ENCODE data around the gene MDP1.

The MDP1 gene

DNA sequence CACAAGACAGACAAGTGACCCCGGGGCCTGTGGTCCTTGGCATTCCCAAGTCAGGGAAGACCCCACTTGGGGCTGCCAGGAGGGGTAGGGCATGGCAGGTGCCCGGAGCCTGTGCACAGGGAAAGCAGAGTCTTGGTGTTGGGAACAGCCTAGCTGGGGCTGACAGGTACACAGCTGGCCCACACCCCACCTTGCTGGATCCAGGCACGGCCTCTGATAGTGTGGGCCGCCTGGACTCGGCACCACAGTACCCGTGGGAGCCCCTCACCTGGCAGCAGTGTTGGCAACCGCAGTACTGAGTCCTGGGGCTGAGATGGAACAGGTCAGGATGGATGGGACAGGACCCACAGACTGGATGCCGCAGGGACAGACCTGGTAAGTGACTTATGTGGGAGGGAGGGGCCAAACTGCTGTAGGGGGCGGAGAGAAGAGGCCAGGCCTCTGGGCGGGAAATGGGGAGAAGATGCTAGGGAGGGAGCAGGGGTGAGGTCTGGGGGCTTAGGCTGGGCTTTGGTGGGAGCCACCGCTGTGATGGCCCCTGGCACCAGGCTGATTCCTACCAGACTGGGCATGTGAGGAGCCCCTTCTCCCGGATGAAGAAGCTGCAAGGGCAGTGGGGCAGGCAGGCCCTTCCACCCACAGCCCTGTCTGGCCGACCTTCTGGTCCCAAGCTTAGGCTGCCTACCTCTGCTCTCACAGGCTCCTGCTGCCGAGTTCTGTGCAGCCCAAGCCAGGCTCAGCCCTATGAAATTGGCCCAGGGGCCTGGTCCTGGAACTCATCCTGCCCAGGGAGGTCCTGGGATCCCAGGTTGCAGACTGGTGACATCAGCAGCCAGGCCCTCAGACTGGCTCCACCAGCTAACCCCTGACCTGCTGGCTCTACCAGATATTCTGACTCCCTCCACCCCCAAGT is 47.2 kb upstream of the MDP1 start, which contains the start of gene TGM1:
Gene TGM1, minus strand, starts transcription at position 357 of the 913 bp plus-strand sequence. CDS start 825 bp downstream, outside the sequence.
- no peak; the same call in 2 of the 3 replicates for ATAC-seq
- TF ChIP-seq CSRNP3 (CRISPR knock-in tag; IDR thresholded peaks at IDR 0.05): no peak
- TF ChIP-seq, protein P1, sequence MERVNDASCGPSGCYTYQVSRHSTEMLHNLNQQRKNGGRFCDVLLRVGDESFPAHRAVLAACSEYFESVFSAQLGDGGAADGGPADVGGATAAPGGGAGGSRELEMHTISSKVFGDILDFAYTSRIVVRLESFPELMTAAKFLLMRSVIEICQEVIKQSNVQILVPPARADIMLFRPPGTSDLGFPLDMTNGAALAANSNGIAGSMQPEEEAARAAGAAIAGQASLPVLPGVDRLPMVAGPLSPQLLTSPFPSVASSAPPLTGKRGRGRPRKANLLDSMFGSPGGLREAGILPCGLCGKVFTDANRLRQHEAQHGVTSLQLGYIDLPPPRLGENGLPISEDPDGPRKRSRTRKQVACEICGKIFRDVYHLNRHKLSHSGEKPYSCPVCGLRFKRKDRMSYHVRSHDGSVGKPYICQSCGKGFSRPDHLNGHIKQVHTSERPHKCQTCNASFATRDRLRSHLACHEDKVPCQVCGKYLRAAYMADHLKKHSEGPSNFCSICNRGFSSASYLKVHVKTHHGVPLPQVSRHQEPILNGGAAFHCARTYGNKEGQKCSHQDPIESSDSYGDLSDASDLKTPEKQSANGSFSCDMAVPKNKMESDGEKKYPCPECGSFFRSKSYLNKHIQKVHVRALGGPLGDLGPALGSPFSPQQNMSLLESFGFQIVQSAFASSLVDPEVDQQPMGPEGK (CRISPR knock-in tag; IDR thresholded peaks at IDR 0.05; ENCODE audit: borderline replicate concordance): no peak
- TF ChIP-seq OSR1 (CRISPR knock-in tag; IDR thresholded peaks at IDR 0.05): no peak
- no peak for TF ChIP-seq ESRRG (CRISPR knock-in tag; IDR thresholded peaks at IDR 0.05)
- TF ChIP-seq RARB (CRISPR knock-in tag; IDR thresholded peaks at IDR 0.05): no peak
- no peak for TF ChIP-seq PPARA (CRISPR knock-in tag; IDR thresholded peaks at IDR 0.05; ENCODE audit: borderline replicate concordance)
- TF ChIP-seq CSDC2 (CRISPR knock-in tag; IDR thresholded peaks at IDR 0.05): no peak
- TF ChIP-seq ZNF565 (CRISPR knock-in tag; conservative IDR thresholded peaks at IDR 0.05; ENCODE audit: low read depth): no peak
- TF ChIP-seq, protein P2, sequence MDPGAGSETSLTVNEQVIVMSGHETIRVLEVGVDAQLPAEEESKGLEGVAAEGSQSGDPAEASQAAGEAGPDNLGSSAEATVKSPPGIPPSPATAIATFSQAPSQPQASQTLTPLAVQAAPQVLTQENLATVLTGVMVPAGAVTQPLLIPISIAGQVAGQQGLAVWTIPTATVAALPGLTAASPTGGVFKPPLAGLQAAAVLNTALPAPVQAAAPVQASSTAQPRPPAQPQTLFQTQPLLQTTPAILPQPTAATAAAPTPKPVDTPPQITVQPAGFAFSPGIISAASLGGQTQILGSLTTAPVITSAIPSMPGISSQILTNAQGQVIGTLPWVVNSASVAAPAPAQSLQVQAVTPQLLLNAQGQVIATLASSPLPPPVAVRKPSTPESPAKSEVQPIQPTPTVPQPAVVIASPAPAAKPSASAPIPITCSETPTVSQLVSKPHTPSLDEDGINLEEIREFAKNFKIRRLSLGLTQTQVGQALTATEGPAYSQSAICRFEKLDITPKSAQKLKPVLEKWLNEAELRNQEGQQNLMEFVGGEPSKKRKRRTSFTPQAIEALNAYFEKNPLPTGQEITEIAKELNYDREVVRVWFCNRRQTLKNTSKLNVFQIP (CRISPR knock-in tag; IDR thresholded peaks at IDR 0.05; ENCODE audit: borderline replicate concordance, low read depth): no peak
- TF ChIP-seq CREB5 (CRISPR knock-in tag; IDR thresholded peaks at IDR 0.05; ENCODE audit: low read depth): no peak
- TF ChIP-seq ZNF8 (CRISPR knock-in tag; IDR thresholded peaks at IDR 0.05): no peak

GRCh38 chr14:24261969-24262327 is 46.1 kb upstream of the MDP1 start:
- TF ChIP-seq CREB5 (CRISPR knock-in tag; IDR thresholded peaks at IDR 0.05; ENCODE audit: low read depth): no peak
- no peak for TF ChIP-seq TOX (CRISPR knock-in tag; IDR thresholded peaks at IDR 0.05; ENCODE audit: borderline replicate concordance)
- no peak for TF ChIP-seq SNAI2 (CRISPR knock-in tag; IDR thresholded peaks at IDR 0.05)
- no peak for TF ChIP-seq OSR1 (CRISPR knock-in tag; IDR thresholded peaks at IDR 0.05)
- no peak for ATAC-seq

DNA sequence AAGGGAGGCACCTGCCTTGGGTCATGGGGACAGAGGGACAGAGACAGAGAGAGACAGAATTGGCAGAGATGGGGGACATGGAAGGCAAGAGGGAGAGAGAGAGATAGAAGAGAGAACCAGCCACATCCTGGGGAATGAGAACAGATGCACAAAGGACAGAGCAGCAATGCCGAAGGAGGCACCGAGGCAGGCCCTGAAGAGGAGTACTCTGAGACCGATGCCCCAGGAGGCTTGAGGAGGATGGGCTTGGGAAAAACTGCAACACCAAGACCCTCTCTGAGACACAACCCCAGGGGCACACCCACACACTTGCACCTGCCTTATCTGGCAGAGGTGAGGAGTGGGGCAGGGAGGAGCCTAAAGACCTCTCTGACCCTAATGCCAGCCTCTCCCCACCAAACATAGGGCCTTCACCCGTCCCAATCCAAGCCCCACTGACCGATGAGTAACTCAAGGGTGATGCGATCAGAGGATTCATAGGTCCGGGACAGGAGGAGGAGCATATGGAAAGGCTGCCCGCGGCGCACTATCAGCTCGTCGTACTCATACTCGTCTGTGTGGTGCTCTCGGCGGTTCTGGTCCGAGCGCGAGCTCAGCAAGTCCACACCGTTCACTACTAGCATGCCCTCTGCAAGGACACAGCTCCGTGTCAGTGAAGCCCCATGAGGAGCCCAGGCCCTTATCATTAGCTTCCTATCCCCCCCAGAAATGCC is 45.5 kb upstream of the MDP1 start:
- no peak for TF ChIP-seq CREB5 (CRISPR knock-in tag; IDR thresholded peaks at IDR 0.05; ENCODE audit: low read depth)
- no peak for TF ChIP-seq ZNF8 (CRISPR knock-in tag; IDR thresholded peaks at IDR 0.05)
- TF ChIP-seq TSHZ2 (CRISPR knock-in tag; IDR thresholded peaks at IDR 0.05): no peak
- TF ChIP-seq RARB (CRISPR knock-in tag; IDR thresholded peaks at IDR 0.05): no peak
- no peak for TF ChIP-seq ISL1 (CRISPR knock-in tag; IDR thresholded peaks at IDR 0.05)
- no peak for ATAC-seq

All from SK-N-SH treated with all-trans-retinoic acid at 6 μM for 48 hours (cell line).